Lung (tissue), 13 donors: ENCODE data around the gene SYNE1. TPM values are rescaled to one million over a fixed set of nuclear protein-coding genes. Genes with fewer than 3 reads are reported as not detected.
"Not testable (repeated sequence)": the region's sequence is repeated elsewhere in the genome, so short reads cannot be mapped to it uniquely, and the experiment has no call there.

Experiments used
- ATAC-seq: fragments of 200-7000 bp; cut with Tn5 transposase; one replicate; pipeline ENCODE4 v1.9.1; 2020; ENCODE audit warnings: moderate number of reproducible peaks; ENCODE audit not compliant: insufficient read depth, low FRiP score
- DNase-seq, 3 donors: peaks; one replicate each; pipeline ENCODE4 v3.0.0-alpha.2; 2013 to 2017
- H3K27ac ChIP-seq, 2 donors: one replicate each; pipeline ENCODE4 v1.5.1; 2013; ENCODE audit warnings: mild to moderate bottlenecking in 2 of 2, moderate library complexity in 2 of 2, control low read depth in 1 of 2, inconsistent platforms in 1 of 2, low read depth in 1 of 2, low read length in 1 of 2
- H3K27me3 ChIP-seq, 3 donors: one replicate each; pipeline ENCODE4 v1.5.1; 2013; ENCODE audit warnings: low read length in 2 of 3; ENCODE audit not compliant: control insufficient read depth in 3 of 3, insufficient read depth in 3 of 3
- H3K36me3 ChIP-seq, 4 donors: one replicate each; pipeline ENCODE4 v1.5.1; 2013; ENCODE audit warnings: low read length in 4 of 4, mild to moderate bottlenecking in 1 of 4, moderate library complexity in 1 of 4; ENCODE audit not compliant: control insufficient read depth in 4 of 4, insufficient read depth in 4 of 4
- H3K4me1 ChIP-seq, 5 donors: one replicate each; pipeline ENCODE4 v1.5.1; 2013; ENCODE audit warnings: low read length in 5 of 5, mild to moderate bottlenecking in 2 of 5, moderate library complexity in 1 of 5; ENCODE audit not compliant: control insufficient read depth in 5 of 5, insufficient read depth in 5 of 5
- H3K4me3 ChIP-seq: one replicate; pipeline ENCODE4 v1.5.1; 2013; ENCODE audit warnings: mild to moderate bottlenecking, control low read depth, moderate library complexity
- H3K9ac ChIP-seq, 2 donors: one replicate each; pipeline ENCODE4 v1.5.1; 2013; ENCODE audit warnings: low read length in 2 of 2, control low read depth in 1 of 2; ENCODE audit not compliant: insufficient read depth in 1 of 2
- H3K9me3 ChIP-seq, 4 donors: one replicate each; pipeline ENCODE4 v1.5.1; 2013; ENCODE audit warnings: low read length in 3 of 4, mild to moderate bottlenecking in 1 of 4, moderate library complexity in 1 of 4; ENCODE audit not compliant: control insufficient read depth in 4 of 4, insufficient read depth in 3 of 4
- WGBS, 2 donors: extraction: QIAGEN DNeasy Blood & Tissue Kit; methylation state at CpG; one replicate each; pipeline ENCODE4 v1.1.7; 2013; 5-methylcytosine and 5-hydroxymethylcytosine counted together
- polyA plus RNA-seq, 2 donors: library from polyadenylated mRNA; stranded (reverse); fragments of 200-250 nt; gene quantifications; one replicate each; pipeline ENCODE4 v1.2.1, GENCODE V29; 2013
- small RNA-seq: library from RNA; depleted of rRNA; stranded (forward); fragments of <200 nt; gene quantifications from one replicate; pipeline ENCODE3, GENCODE V24; 2014; ENCODE audit warnings: low replicate concordance
- total RNA-seq, 2 donors: library from RNA; depleted of rRNA in 1 of 2; stranded (reverse); fragments of >200 nt in 1 of 2; gene quantifications; one replicate each; pipeline ENCODE4 v1.2.1, GENCODE V29; 2014 to 2021
- TF ChIP-seq, protein P1 (sequence below): IDR thresholded peaks from 2 replicates; pipeline ENCODE4 v1.5.1; 2012; ENCODE audit warnings: mild to moderate bottlenecking; ENCODE audit errors: control extremely low read depth, extremely low read depth
- donor health status: control.
- donor health status: control.
- donor health status: Bipolar disorder and iron deficiency.
- donor health status: healthy.
- donor health status: DM: yes; HTN: yes; CAD: no.

SYNE1 gene
- total and polyA plus RNA-seq, 4 donors, result 26.4 to 352 (median 131) TPM

DNA sequence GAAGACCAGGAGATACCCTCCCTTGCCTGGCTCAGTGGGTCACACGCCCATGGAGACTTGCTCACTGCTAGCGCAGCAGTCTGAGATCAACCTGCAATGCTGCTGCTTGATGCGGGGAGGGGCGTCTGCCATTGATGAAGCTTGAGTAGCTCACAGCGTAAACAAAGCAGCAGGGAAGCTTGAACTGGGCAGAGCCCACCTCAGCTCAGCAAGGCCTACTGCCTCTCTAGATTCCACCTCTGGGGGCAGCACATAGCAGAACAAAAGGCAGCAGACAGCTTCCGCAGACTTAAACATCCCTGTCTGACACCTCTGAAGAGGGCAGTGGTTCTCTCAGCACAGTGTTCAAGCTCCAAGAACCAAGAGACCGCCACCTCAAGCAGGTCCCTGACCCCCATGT is 558.4 kb downstream of the SYNE1 start:
- ATAC-seq, result no peak
- H3K27ac ChIP-seq, result no peak overlapping the region
- H3K4me3 ChIP-seq, result no peak overlapping the region
- H3K4me1 ChIP-seq, result no peaks in the 10 kb centered on the region
- H3K9me3 ChIP-seq, result peaks cover 0 to 8% (median 5%) of the 10 kb centered on the region in 4 donors
- no peak for DNase-seq
- H3K9ac ChIP-seq, result no peak overlapping the region
- no peaks in the 10 kb centered on the region for H3K27me3 ChIP-seq
- WGBS, 2 donors, result 82 to 86% methylated on average over 7 of the region's 7 CpGs
- H3K36me3 ChIP-seq, result no peaks in the 10 kb centered on the region
- TF ChIP-seq, protein P1, sequence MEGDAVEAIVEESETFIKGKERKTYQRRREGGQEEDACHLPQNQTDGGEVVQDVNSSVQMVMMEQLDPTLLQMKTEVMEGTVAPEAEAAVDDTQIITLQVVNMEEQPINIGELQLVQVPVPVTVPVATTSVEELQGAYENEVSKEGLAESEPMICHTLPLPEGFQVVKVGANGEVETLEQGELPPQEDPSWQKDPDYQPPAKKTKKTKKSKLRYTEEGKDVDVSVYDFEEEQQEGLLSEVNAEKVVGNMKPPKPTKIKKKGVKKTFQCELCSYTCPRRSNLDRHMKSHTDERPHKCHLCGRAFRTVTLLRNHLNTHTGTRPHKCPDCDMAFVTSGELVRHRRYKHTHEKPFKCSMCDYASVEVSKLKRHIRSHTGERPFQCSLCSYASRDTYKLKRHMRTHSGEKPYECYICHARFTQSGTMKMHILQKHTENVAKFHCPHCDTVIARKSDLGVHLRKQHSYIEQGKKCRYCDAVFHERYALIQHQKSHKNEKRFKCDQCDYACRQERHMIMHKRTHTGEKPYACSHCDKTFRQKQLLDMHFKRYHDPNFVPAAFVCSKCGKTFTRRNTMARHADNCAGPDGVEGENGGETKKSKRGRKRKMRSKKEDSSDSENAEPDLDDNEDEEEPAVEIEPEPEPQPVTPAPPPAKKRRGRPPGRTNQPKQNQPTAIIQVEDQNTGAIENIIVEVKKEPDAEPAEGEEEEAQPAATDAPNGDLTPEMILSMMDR, result no peak

DNA sequence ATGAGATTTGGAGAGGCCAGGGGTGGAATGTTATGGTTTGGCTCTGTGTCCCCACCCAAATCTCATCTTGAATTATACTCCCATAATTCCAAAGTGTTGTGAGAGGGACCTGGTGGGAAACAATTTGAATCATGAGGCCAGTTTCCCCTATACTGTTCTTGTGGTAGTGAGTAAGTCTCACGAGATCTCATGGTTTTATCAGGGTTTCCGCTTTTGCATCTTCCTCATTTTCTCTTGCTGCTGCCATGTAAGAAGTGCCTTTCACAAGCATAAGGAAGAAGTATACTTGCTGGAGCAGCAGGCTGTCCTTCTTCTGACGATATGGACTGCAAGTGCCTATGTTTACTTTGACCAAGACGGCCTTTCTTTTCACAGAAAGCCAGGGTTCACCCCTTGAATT is 559.2 kb downstream of the SYNE1 start:
- TF ChIP-seq, protein P1, result no peak
- H3K4me3 ChIP-seq, result no peak overlapping the region

DNA sequence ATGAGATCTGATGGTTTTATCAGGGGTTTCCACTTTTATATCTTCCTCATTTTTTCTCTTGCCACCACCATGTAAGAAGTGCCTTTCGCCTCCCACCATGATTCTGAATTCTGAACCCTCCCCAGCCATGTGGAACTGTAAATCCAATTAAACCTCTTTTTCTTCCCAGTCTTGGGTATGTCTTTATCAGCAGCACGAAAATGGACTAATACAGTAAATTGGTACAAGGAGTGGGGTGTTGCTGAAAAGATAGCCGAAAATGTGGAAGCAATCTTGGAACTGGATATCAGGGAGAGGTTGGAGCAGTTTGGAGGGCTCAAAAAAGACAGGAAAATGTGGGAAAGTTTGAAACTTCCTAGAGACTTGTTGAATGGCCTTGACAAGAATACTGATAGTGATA is 560.9 kb downstream of the SYNE1 start:
- H3K4me3 ChIP-seq, H3K36me3 ChIP-seq, H3K9ac ChIP-seq, H3K9me3 ChIP-seq, ATAC-seq, H3K27ac ChIP-seq, DNase-seq, H3K27me3 ChIP-seq, H3K4me1 ChIP-seq: not testable (repeated sequence)
- 75 to 82% methylated on average over 3 of the region's 3 CpGs for WGBS, 2 donors

More for the DNA sequence above, 559.2 kb downstream of the SYNE1 start:
- DNase-seq, result no peak
- peaks cover 0 to 8% (median 5%) of the 10 kb centered on the region in 4 donors for H3K9me3 ChIP-seq
- no peaks in the 10 kb centered on the region for H3K27me3 ChIP-seq
- no peak overlapping the region for H3K9ac ChIP-seq
- no peak overlapping the region for H3K27ac ChIP-seq
- 75 to 81% methylated on average over 4 of the region's 4 CpGs for WGBS, 2 donors
- no peaks in the 10 kb centered on the region for H3K36me3 ChIP-seq
- no peaks in the 10 kb centered on the region for H3K4me1 ChIP-seq
- ATAC-seq, result no peak

DNA sequence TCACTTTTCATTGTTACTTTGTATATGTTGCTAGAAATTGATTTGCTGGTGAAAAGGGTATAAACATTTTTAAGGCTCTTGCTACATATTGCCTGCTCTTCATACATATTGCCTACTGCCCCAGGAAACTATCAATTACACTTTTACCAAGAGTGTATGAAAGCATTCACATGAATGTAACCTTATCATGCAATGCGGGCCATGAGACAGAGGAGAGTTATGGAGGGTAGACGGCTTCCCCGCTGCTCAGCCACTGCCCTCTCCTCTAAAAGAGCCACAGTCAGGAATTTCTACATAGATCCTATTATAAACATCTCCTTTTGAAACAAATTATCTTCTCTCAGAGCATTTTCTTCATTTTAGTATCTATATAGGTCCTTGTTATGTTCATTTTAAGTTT is 565.3 kb downstream of the SYNE1 start:
- H3K9me3 ChIP-seq, result peaks cover 0 to 8% (median 1%) of the 10 kb centered on the region in 4 donors
- no peaks in the 10 kb centered on the region for H3K27me3 ChIP-seq
- no peak overlapping the region for H3K4me3 ChIP-seq
- peaks cover 0 to 2% (median 0%) of the 10 kb centered on the region in 5 donors for H3K4me1 ChIP-seq
- 77 to 83% methylated on average over 3 of the region's 3 CpGs for WGBS, 2 donors
- no peak overlapping the region for H3K9ac ChIP-seq
- TF ChIP-seq, protein P1, result no peak
- no peak overlapping the region for H3K27ac ChIP-seq
- no peak for DNase-seq
- no peaks in the 10 kb centered on the region for H3K36me3 ChIP-seq
- ATAC-seq, result no peak

Small RNAs within 50 kb of the gene (small RNA-seq; reads per million reads assigned to genes)
- not detected for gene RNA5SP223

Other genes starting within 250 kb of the SYNE1 start
- 10 to 100 TPM; 17.2 to 44.5 TPM for gene MYCT1, start 60.5 kb upstream of the SYNE1 start, total RNA-seq
- 10 to 100 TPM; 11.2 to 15.1 TPM for gene MYCT1, start 60.5 kb upstream of the SYNE1 start, polyA plus RNA-seq
- gene VIP, start 113.4 kb upstream of the SYNE1 start, total RNA-seq, result 1 to 10 TPM in 1 of 2 donors, under 1 TPM in 1; 0.55 to 1.3 TPM
- gene VIP, start 113.4 kb upstream of the SYNE1 start, polyA plus RNA-seq, result 10 to 100 TPM in 1 of 2 donors, under 1 TPM in 1; 0.35 to 13.0 TPM